Activated B cell treated with CpG ODN at 0.5 μM for 24 hours (primary cell): ENCODE measurements around the gene LDLRAD3. TPM values are rescaled to one million over a fixed set of nuclear protein-coding genes. Genes with fewer than 3 reads are reported as not detected.
"Not testable (repeated sequence)": the region's sequence is repeated elsewhere in the genome, so short reads cannot be mapped to it uniquely, and the experiment has no call there.

ENCODE experiments used
- ATAC-seq: fragments of 200-7000 bp; cut with Tn5 transposase; one replicate; pipeline ENCODE4 v1.10.0; 2021; ENCODE audit warnings: low read depth, mild to moderate bottlenecking, moderate library complexity
- CTCF ChIA-PET: fragments of 350-600 bp; sonication (Branson Sonifier 250); formaldehyde crosslinking; loops from one replicate; lab custom pipeline; 2021; ENCODE audit warnings: antibody characterized with exemption; lab: Charles Lee
- POLR2A ChIA-PET: fragments of 350-600 bp; sonication (Branson Sonifier 250); formaldehyde crosslinking; loops from one replicate; lab custom pipeline; 2021; ENCODE audit warnings: antibody characterized with exemption; lab: Charles Lee
- DNase-seq: peaks from one replicate; pipeline ENCODE4 v3.0.0; 2022
- H3K27ac Mint-ChIP-seq: one replicate; pipeline ENCODE4 v1.8.0; 2020; ENCODE audit warnings: mixed read lengths
- H3K27me3 Mint-ChIP-seq: one replicate; pipeline ENCODE4 v1.8.0; 2021; ENCODE audit warnings: mixed read lengths
- H3K36me3 Mint-ChIP-seq: one replicate; pipeline ENCODE4 v1.8.0; 2021; ENCODE audit warnings: low read depth, mixed read lengths
- H3K4me1 Mint-ChIP-seq: one replicate; pipeline ENCODE4 v1.8.0; 2021; ENCODE audit warnings: mixed read lengths
- H3K4me3 Mint-ChIP-seq: one replicate; pipeline ENCODE4 v1.8.0; 2020; ENCODE audit warnings: mild to moderate bottlenecking, mixed read lengths
- H3K9me3 Mint-ChIP-seq: one replicate; pipeline ENCODE4 v1.8.0; 2020; ENCODE audit warnings: mixed read lengths
- intact Hi-C: fragments of 100-400 bp; cut with micrococcal nuclease; formaldehyde crosslinking; loops from one replicate; pipeline ENCODE4 v1.15.1; 2024
- total RNA-seq: library from RNA; stranded (reverse); gene quantifications from 2 replicates; pipeline ENCODE4 v1.2.3, GENCODE V29; 2022
- TF ChIP-seq, protein P1 (sequence below): fragments of 200-600 bp; IDR thresholded peaks from one replicate; pipeline ENCODE4 v1.8.0; 2022; ENCODE audit warnings: antibody characterized with exemption, mild to moderate bottlenecking

LDLRAD3 gene
- total RNA-seq, 1 donor from 2014 or later: not detected

DNA sequence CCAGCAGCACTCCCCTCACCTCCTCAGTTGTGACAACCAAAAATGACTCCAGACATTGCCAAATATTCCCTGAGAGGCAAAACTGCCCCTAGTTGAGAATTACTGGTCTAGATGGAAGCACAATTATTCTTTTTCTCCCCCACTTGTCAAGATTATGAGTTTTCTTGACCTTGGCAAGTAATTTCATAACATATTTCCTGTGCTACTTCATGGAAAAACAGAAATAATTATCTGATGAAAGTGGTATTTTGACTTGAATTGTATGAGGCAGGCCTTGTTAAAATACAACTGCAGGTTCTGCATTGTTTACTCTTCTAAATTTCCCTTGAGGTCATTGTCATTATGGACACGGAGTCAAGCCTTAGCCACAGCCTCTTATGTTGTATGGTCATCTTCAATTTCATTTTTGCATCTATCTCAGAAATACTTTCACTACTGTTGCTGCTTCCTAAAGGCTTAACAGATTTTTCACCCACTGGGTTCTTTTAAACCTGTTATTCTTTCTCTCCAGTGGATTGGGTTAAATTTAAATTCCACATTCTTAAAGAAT is 32.2 kb upstream of the LDLRAD3 start:
- intact Hi-C loops: no loop called here
- no peak overlapping the region for H3K27ac Mint-ChIP-seq
- TF ChIP-seq, protein P1, sequence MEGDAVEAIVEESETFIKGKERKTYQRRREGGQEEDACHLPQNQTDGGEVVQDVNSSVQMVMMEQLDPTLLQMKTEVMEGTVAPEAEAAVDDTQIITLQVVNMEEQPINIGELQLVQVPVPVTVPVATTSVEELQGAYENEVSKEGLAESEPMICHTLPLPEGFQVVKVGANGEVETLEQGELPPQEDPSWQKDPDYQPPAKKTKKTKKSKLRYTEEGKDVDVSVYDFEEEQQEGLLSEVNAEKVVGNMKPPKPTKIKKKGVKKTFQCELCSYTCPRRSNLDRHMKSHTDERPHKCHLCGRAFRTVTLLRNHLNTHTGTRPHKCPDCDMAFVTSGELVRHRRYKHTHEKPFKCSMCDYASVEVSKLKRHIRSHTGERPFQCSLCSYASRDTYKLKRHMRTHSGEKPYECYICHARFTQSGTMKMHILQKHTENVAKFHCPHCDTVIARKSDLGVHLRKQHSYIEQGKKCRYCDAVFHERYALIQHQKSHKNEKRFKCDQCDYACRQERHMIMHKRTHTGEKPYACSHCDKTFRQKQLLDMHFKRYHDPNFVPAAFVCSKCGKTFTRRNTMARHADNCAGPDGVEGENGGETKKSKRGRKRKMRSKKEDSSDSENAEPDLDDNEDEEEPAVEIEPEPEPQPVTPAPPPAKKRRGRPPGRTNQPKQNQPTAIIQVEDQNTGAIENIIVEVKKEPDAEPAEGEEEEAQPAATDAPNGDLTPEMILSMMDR: no peak
- CTCF ChIA-PET: no interaction called here
- H3K9me3 Mint-ChIP-seq: no peaks in the 10 kb centered on the region
- no peak for DNase-seq
- H3K4me3 Mint-ChIP-seq: no peak overlapping the region
- POLR2A ChIA-PET: no interaction called here
- no peaks in the 10 kb centered on the region for H3K4me1 Mint-ChIP-seq
- no peak for ATAC-seq
- H3K36me3 Mint-ChIP-seq: no peaks in the 10 kb centered on the region
- H3K27me3 Mint-ChIP-seq: peaks cover 3% of the 10 kb centered on the region

DNA sequence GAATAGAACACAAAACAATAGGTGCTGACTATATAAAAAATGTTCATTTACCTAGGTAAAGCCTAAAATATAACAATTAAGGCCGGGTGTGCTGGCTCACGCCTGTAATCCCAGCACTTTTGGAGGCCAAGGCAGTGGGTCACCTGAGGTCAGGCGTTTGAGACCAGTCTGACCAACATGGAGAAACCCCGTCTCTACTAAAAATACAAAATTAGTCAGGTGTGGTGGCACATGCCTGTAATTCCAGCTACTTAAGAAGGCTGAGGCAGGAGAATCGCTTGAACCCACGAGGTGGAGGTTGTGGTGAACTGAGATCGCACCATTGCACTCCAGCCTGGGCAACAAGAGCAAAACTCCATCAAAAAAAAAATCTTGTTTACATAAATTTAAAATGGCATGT is 31.4 kb upstream of the LDLRAD3 start:
- DNase-seq, POLR2A ChIA-PET, ATAC-seq, H3K27ac Mint-ChIP-seq, H3K4me1 Mint-ChIP-seq, intact Hi-C loops, H3K36me3 Mint-ChIP-seq, H3K9me3 Mint-ChIP-seq, CTCF ChIA-PET, H3K4me3 Mint-ChIP-seq, H3K27me3 Mint-ChIP-seq: not testable (repeated sequence)

GRCh38 chr11:35912883-35913624 is 30.8 kb upstream of the LDLRAD3 start:
- intact Hi-C loops: no loop called here
- Mint-ChIP-seq H3K9me3 (no peaks in the 10 kb centered on the region), H3K4me3 (no peak overlapping the region), H3K27me3 (peaks cover 6% of the 10 kb centered on the region), H3K4me1 (no peaks in the 10 kb centered on the region), H3K36me3 (no peaks in the 10 kb centered on the region), H3K27ac (no peak overlapping the region)
- CTCF ChIA-PET: no interaction called here
- DNase-seq (no peak), ATAC-seq (no peak)
- POLR2A ChIA-PET: no interaction called here
- TF ChIP-seq, protein P1: no peak

GRCh38 chr11:35914816-35915215 is 29.0 kb upstream of the LDLRAD3 start:
- Mint-ChIP-seq H3K36me3 (no peaks in the 10 kb centered on the region), H3K9me3 (no peaks in the 10 kb centered on the region), H3K4me3 (no peak overlapping the region), H3K4me1 (no peaks in the 10 kb centered on the region), H3K27ac (no peak overlapping the region), H3K27me3 (peaks cover 6% of the 10 kb centered on the region)
- POLR2A ChIA-PET: no interaction called here
- DNase-seq (no peak), ATAC-seq (no peak)
- TF ChIP-seq, protein P1: no peak
- intact Hi-C loops: no loop called here
- CTCF ChIA-PET: no interaction called here

- DNase-seq: no peak
- Mint-ChIP-seq H3K4me1 (no peaks in the 10 kb centered on the region), H3K4me3 (no peak overlapping the region), H3K9me3 (no peaks in the 10 kb centered on the region), H3K36me3 (no peaks in the 10 kb centered on the region), H3K27me3 (peaks cover 8% of the 10 kb centered on the region), H3K27ac (no peak overlapping the region)
- CTCF ChIA-PET: no interaction called here
- TF ChIP-seq, protein P1: no peak
- intact Hi-C loops: no loop called here
- POLR2A ChIA-PET: no interaction called here
- no peak for ATAC-seq
These were observed 27.6 kb upstream of the LDLRAD3 start for GRCh38 chr11:35916270-35916669.
